ENCODE data around the gene SLC25A46.
A peak's percentile ranks its signal among the peaks of the same experiment; 100 is the strongest.
"Not testable (repeated sequence)": the region's sequence is repeated elsewhere in the genome, so short reads cannot be mapped to it uniquely, and the experiment has no call there.

Gene SLC25A46

DNA sequence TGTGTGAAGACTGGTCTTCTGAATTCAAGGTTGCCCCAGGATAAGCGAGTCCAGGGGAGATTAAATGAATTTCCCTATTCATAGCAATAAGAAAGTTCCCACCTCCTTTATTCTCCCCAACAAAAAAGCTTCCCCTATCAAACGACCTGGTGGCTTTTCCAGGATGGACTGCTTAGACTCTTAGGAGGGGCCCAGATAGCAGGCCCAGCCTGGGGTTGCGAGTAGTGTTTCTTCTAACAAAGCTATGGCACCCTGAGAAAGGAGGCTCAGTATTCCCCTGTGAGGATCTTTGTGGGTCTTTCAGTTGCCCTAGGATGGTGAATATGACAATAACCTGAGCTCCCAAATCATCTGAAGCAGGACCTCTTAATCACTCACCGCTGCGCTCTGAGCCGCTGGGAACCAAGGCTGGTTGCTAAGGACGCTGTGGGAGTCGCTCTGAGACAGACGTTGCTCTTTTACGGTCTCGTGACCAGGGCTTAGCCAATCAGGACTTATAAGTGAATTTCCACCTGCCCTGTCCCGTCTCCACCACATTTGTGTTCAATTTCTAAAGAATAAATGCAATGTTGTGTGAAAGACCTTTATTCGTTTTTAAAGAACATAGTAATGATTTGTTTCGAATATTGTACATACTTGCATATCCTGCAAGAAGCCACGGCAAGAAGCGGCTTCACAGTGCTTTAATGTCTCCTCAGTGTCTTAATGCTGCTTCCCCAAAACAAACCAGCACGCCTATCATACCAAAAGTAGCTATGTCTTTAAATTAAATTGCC, 12.4 kb upstream of the SLC25A46 start, which contains the start of gene TMEM232:
Gene TMEM232, minus strand, starts transcription at position 423 of the 776 bp plus-strand sequence. CDS start 59,319 bp downstream, outside the sequence.
- H3K9me3 ChIP-seq (ENCODE audit: control insufficient read depth, low read depth, low read length) = no peaks in the 10 kb centered on the region
- H3K4me3 ChIP-seq (ENCODE audit: low read length) = peak within 1 kb of the TSS; percentile 67
- H3K36me3 ChIP-seq (ENCODE audit: control insufficient read depth, low read depth, low read length) = no peaks in the 10 kb centered on the region
- H3K27ac ChIP-seq (ENCODE audit: low read length) = no peak within 1 kb of the TSS
- no peaks in the 10 kb centered on the region for H3K27me3 ChIP-seq (ENCODE audit: control insufficient read depth, insufficient read depth, low read length)
- H3K4me1 ChIP-seq (ENCODE audit: control insufficient read depth, low read depth, low read length) = no peaks in the 10 kb centered on the region
- no peak within 1 kb of the TSS for H3K9ac ChIP-seq (ENCODE audit: low read length)

GRCh38 chr5:110727025-110727314, 11.8 kb upstream of the SLC25A46 start:
- Histone ChIP-seq H3K9me3 (ENCODE audit: control insufficient read depth, low read depth, low read length) (no peaks in the 10 kb centered on the region), H3K27me3 (ENCODE audit: control insufficient read depth, insufficient read depth, low read length) (no peaks in the 10 kb centered on the region), H3K27ac (ENCODE audit: low read length) (no peak overlapping the region), H3K36me3 (ENCODE audit: control insufficient read depth, low read depth, low read length) (no peaks in the 10 kb centered on the region), H3K9ac (ENCODE audit: low read length) (no peak overlapping the region), H3K4me3 (ENCODE audit: low read length) (peak overlapping the region; percentile 67), H3K4me1 (ENCODE audit: control insufficient read depth, low read depth, low read length) (no peaks in the 10 kb centered on the region)

DNA sequence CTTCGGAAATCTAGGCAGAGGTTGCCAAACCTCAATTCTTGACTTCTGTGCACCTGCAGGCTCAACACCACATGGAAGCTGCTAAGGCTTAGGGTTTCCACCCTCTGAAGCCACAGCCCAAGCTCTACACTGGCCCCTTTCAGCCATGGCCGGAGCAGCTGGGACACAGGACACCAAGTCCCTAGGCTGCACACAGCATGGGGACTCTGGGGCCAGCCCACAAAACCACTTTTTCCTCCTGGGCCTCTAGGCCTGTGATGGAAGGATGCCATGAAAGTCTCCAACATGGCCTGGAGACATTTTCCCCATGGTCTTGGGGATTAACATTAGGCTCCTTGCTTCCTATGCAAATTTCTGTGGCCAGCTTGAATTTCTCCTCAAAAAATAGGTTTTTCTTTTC, 7.3 kb upstream of the SLC25A46 start:
- H3K9ac ChIP-seq (ENCODE audit: low read length); H3K27ac ChIP-seq (ENCODE audit: low read length); H3K4me3 ChIP-seq (ENCODE audit: low read length); H3K27me3 ChIP-seq (ENCODE audit: control insufficient read depth, insufficient read depth, low read length); H3K9me3 ChIP-seq (ENCODE audit: control insufficient read depth, low read depth, low read length); H3K4me1 ChIP-seq (ENCODE audit: control insufficient read depth, low read depth, low read length); H3K36me3 ChIP-seq (ENCODE audit: control insufficient read depth, low read depth, low read length): not testable (repeated sequence)

DNA sequence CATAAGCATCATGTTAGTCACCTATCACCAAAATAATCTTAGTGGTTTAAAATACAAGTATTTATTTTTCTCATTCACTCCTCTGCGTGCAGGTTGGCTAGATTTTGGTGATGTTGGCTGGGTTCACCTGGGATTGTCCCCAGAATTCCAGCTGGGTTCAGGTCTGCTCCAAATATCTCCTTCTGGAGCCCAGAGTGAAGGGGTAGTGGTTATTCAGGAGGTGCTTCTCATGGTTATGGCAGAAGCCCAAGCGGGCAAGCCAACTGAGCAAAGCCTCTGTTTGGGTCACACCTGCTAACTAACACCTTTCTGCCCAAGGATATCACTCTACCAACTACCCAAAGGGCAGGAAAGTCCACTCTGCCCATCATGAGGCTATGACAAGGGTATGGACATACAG, 4.7 kb upstream of the SLC25A46 start:
- no peaks in the 10 kb centered on the region for H3K4me1 ChIP-seq (ENCODE audit: control insufficient read depth, low read depth, low read length)
- H3K9me3 ChIP-seq (ENCODE audit: control insufficient read depth, low read depth, low read length) = no peaks in the 10 kb centered on the region
- no peak overlapping the region for H3K9ac ChIP-seq (ENCODE audit: low read length)
- H3K4me3 ChIP-seq (ENCODE audit: low read length) = no peak overlapping the region
- no peaks in the 10 kb centered on the region for H3K36me3 ChIP-seq (ENCODE audit: control insufficient read depth, low read depth, low read length)
- peaks cover 7% of the 10 kb centered on the region for H3K27me3 ChIP-seq (ENCODE audit: control insufficient read depth, insufficient read depth, low read length)
- no peak overlapping the region for H3K27ac ChIP-seq (ENCODE audit: low read length)

DNA sequence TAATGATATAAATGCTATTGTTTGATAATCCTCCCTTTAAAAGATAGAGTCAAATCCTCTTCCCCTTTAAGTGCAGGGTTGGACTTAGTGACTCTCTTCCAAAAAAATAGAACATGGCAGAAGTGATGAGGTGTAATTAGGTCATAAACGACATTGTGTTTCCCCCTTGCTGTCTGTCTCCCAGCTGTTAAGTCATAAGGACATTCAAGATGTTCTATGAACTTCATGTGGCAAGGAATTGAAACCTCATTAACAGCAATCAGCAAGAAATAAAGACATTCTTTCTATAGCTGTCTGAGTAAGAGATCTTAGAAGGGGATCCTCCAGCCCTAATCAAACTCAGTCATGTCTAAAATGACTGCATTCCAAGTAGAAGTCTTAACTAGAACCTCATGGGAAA, 3.3 kb upstream of the SLC25A46 start:
- H3K4me1 ChIP-seq (ENCODE audit: control insufficient read depth, low read depth, low read length) = no peaks in the 10 kb centered on the region
- no peak overlapping the region for H3K27ac ChIP-seq (ENCODE audit: low read length)
- no peak overlapping the region for H3K4me3 ChIP-seq (ENCODE audit: low read length)
- H3K36me3 ChIP-seq (ENCODE audit: control insufficient read depth, low read depth, low read length) = no peaks in the 10 kb centered on the region
- H3K27me3 ChIP-seq (ENCODE audit: control insufficient read depth, insufficient read depth, low read length) = peaks cover 7% of the 10 kb centered on the region
- H3K9me3 ChIP-seq (ENCODE audit: control insufficient read depth, low read depth, low read length) = no peaks in the 10 kb centered on the region
- H3K9ac ChIP-seq (ENCODE audit: low read length) = no peak overlapping the region

GRCh38 chr5:110736753-110737152, 2.1 kb upstream of the SLC25A46 start:
- Histone ChIP-seq H3K4me1 (ENCODE audit: control insufficient read depth, low read depth, low read length) (no peaks in the 10 kb centered on the region), H3K9ac (ENCODE audit: low read length) (no peak overlapping the region), H3K27me3 (ENCODE audit: control insufficient read depth, insufficient read depth, low read length) (peaks cover 7% of the 10 kb centered on the region), H3K9me3 (ENCODE audit: control insufficient read depth, low read depth, low read length) (no peaks in the 10 kb centered on the region), H3K4me3 (ENCODE audit: low read length) (no peak overlapping the region), H3K36me3 (ENCODE audit: control insufficient read depth, low read depth, low read length) (no peaks in the 10 kb centered on the region), H3K27ac (ENCODE audit: low read length) (no peak overlapping the region)

DNA sequence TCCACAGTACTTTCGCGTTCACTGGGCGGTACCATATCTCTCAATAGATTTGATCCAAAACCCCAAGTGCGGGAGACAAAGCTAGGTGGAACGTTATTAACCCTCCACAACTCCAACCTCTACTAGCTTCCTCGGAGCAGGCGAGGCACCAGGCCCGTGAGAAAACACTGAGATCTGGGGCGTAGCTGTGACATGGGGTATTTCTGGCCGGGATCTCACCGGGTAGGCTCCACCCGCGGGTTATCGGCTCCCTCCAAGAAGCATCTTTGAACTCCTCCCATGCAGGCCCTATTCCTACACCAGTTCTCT, 350 bp upstream of the SLC25A46 start:
- H3K27me3 ChIP-seq (ENCODE audit: control insufficient read depth, insufficient read depth, low read length) = peaks cover 7% of the 10 kb centered on the region
- H3K36me3 ChIP-seq (ENCODE audit: control insufficient read depth, low read depth, low read length) = no peaks in the 10 kb centered on the region
- H3K9me3 ChIP-seq (ENCODE audit: control insufficient read depth, low read depth, low read length) = no peaks in the 10 kb centered on the region
- peak overlapping the region; percentile 90 for H3K4me3 ChIP-seq (ENCODE audit: low read length)
- no peak overlapping the region for H3K27ac ChIP-seq (ENCODE audit: low read length)
- H3K9ac ChIP-seq (ENCODE audit: low read length) = peak overlapping the region; percentile 46
- no peaks in the 10 kb centered on the region for H3K4me1 ChIP-seq (ENCODE audit: control insufficient read depth, low read depth, low read length)

DNA sequence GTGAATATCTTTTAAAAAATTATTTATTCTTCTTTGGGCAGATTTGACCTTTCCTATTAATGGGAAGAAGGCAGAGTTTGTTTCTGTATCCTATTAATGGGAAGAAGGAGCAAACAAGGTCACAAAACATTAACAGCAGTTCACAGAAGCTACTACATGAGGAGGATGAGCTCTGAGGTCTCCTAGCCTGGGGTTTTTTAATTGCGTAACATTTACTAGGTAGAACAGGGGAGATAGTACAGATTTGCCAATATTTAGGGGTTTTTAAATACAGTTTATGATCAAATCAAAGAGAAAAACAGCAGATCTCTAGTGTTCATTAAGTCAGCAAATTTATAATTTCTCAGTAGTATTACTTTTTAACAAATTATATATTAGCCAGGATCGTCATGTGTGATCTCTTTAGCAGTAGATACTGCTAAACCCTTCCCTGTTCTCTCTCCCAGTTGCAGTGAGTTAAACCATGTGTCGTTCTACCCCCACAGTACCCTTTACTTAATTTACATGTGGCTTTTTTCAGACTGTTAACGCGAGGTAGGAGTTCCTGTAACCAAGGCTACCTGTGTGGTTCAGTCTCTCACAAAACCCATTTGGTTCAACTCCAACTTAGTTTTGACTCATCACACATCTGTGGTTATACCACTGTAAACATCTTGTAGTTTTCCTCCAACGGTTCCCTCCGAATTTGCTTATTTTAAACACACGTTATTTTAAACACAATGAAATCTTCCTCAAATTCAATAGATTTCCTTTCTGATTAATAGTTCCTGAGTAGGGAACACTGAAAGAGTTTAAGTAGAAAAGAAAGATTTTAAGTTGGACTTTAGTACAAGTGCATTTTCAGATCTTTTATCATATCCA, 13.3 kb downstream of the SLC25A46 start:
- H3K36me3 ChIP-seq (ENCODE audit: control insufficient read depth, low read depth, low read length) = peaks cover 10% of the 10 kb centered on the region
- H3K27me3 ChIP-seq (ENCODE audit: control insufficient read depth, insufficient read depth, low read length) = no peaks in the 10 kb centered on the region
- no peak overlapping the region for H3K27ac ChIP-seq (ENCODE audit: low read length)
- no peak overlapping the region for H3K4me3 ChIP-seq (ENCODE audit: low read length)
- H3K9me3 ChIP-seq (ENCODE audit: control insufficient read depth, low read depth, low read length) = no peaks in the 10 kb centered on the region
- H3K4me1 ChIP-seq (ENCODE audit: control insufficient read depth, low read depth, low read length) = no peaks in the 10 kb centered on the region
- no peak overlapping the region for H3K9ac ChIP-seq (ENCODE audit: low read length)

DNA sequence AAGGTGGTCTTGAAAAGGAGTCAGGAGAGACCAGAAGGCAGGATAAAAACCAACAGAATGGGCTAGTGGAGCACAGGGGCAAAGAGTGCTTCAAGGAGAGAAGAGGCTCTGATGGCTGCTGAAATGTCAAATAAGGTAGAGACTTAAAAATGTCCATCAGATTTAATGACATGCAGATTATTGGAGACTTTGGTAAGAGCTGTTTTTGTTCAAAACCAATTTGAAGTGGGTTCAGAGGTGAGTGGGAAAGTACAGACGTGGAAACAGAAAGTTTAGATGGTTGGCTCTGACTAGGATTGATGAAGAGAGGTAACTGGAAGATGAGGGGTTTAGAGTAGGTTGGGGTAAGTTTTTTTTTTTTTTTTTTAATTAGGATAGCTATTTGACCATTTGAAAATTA, 14.1 kb downstream of the SLC25A46 start:
- no peaks in the 10 kb centered on the region for H3K4me1 ChIP-seq (ENCODE audit: control insufficient read depth, low read depth, low read length)
- H3K27ac ChIP-seq (ENCODE audit: low read length) = no peak overlapping the region
- no peaks in the 10 kb centered on the region for H3K9me3 ChIP-seq (ENCODE audit: control insufficient read depth, low read depth, low read length)
- H3K9ac ChIP-seq (ENCODE audit: low read length) = no peak overlapping the region
- H3K36me3 ChIP-seq (ENCODE audit: control insufficient read depth, low read depth, low read length) = peaks cover 10% of the 10 kb centered on the region
- H3K4me3 ChIP-seq (ENCODE audit: low read length) = no peak overlapping the region
- H3K27me3 ChIP-seq (ENCODE audit: control insufficient read depth, insufficient read depth, low read length) = no peaks in the 10 kb centered on the region

DNA sequence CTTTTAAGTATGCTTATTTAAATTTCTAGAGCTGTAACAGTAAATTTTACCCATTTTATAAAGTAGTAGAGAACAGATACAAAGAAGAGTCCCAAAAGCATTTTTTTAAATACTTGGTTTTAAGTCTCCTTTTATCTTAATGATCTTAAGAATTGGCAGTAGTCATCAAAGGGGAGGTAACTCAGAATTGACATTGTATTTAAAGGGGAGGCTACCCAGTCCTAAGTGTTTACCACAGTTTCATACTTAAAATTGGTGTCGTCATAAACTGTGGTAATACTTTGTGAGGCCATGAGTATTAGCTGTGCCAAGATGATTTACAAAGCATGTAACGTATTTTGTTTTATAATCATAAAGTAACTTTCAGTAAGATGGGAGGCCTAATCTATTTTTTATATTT, 14.8 kb downstream of the SLC25A46 start:
- Histone ChIP-seq H3K9ac (ENCODE audit: low read length) (no peak overlapping the region), H3K27me3 (ENCODE audit: control insufficient read depth, insufficient read depth, low read length) (no peaks in the 10 kb centered on the region), H3K27ac (ENCODE audit: low read length) (no peak overlapping the region), H3K4me3 (ENCODE audit: low read length) (no peak overlapping the region), H3K4me1 (ENCODE audit: control insufficient read depth, low read depth, low read length) (no peaks in the 10 kb centered on the region), H3K9me3 (ENCODE audit: control insufficient read depth, low read depth, low read length) (no peaks in the 10 kb centered on the region), H3K36me3 (ENCODE audit: control insufficient read depth, low read depth, low read length) (peaks cover 10% of the 10 kb centered on the region)

DNA sequence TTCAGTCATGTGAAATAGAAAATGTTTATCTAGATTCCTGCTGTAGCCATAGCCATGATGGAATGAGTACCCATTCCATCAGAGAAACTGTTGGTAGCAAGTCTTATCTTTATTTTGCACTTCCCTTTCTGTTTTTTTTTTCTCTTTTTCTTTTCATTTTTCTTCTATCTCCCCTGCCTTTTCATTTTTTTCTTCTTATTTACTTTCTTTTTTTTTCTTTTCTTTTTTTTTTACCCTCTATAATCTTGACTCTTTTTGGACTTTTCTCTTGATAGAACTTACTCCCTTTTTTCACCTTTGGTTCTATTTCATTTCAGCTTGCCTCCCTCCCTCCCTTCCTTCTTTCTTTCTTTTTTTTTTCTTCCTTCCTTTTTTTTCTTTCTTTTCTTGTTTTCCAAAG, 15.4 kb downstream of the SLC25A46 start:
- no peaks in the 10 kb centered on the region for H3K27me3 ChIP-seq (ENCODE audit: control insufficient read depth, insufficient read depth, low read length)
- no peaks in the 10 kb centered on the region for H3K9me3 ChIP-seq (ENCODE audit: control insufficient read depth, low read depth, low read length)
- H3K9ac ChIP-seq (ENCODE audit: low read length) = no peak overlapping the region
- H3K4me3 ChIP-seq (ENCODE audit: low read length) = no peak overlapping the region
- no peaks in the 10 kb centered on the region for H3K4me1 ChIP-seq (ENCODE audit: control insufficient read depth, low read depth, low read length)
- no peak overlapping the region for H3K27ac ChIP-seq (ENCODE audit: low read length)
- H3K36me3 ChIP-seq (ENCODE audit: control insufficient read depth, low read depth, low read length) = peaks cover 8% of the 10 kb centered on the region
